Measurements from ENCODE around the gene DDX54. TPM values are rescaled to one million over a fixed set of nuclear protein-coding genes. Genes with fewer than 3 reads are reported as not detected.
A peak's percentile ranks its signal among the peaks of the same experiment; 100 is the strongest.

Gene DDX54, protein sequence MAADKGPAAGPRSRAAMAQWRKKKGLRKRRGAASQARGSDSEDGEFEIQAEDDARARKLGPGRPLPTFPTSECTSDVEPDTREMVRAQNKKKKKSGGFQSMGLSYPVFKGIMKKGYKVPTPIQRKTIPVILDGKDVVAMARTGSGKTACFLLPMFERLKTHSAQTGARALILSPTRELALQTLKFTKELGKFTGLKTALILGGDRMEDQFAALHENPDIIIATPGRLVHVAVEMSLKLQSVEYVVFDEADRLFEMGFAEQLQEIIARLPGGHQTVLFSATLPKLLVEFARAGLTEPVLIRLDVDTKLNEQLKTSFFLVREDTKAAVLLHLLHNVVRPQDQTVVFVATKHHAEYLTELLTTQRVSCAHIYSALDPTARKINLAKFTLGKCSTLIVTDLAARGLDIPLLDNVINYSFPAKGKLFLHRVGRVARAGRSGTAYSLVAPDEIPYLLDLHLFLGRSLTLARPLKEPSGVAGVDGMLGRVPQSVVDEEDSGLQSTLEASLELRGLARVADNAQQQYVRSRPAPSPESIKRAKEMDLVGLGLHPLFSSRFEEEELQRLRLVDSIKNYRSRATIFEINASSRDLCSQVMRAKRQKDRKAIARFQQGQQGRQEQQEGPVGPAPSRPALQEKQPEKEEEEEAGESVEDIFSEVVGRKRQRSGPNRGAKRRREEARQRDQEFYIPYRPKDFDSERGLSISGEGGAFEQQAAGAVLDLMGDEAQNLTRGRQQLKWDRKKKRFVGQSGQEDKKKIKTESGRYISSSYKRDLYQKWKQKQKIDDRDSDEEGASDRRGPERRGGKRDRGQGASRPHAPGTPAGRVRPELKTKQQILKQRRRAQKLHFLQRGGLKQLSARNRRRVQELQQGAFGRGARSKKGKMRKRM
- total RNA-seq: 65.2 TPM

DNA sequence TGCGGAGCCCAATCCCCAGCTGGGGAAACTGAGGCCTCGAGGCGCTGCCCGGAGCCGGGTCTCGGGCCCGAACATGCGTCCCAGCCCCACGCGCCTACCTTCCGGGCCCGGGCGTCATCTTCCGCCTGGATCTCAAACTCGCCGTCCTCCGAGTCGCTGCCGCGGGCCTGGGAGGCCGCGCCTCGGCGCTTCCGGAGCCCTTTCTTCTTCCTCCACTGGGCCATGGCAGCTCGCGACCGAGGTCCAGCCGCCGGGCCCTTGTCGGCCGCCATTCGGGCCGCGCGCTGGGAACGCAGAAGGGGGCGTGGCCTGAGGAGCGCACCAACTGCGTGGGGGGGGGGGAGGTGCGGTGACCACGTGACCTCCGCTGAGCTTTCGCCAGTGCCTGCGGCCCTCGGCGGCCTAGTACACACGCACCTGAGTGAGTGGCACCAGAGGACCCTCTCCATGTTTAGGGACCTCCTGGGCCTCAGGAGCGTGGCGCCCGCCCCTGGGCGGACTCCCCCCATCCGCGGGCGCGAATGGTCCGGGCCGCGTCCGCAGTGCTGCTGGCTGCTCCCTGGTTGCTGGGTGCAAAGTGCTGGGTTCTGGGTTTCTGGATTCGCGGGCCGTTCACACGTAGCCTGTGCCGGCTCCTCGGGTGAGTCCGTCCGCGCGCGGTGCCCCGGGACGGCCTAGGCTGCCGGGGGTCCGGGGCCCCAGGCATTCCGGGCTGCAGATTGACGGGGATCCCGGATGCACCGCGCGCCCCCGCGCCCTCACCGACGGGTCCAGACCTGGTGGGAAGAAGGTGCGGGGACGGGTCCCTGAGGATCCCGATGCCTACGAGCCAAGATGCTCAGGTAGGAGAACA lies at the start of gene DDX54, which contains the start of gene RITA1:
TSS of gene DDX54 (minus strand) at position 299 of the 853 bp plus-strand sequence. CDS start at position 272, 27 bp downstream.
TSS of gene RITA1 (plus strand) at position 542 of the 853 bp plus-strand sequence. CDS start 1,026 bp downstream, outside the sequence.
- DNase-seq (ENCODE audit: low spot score): peak; percentile 87

DNA sequence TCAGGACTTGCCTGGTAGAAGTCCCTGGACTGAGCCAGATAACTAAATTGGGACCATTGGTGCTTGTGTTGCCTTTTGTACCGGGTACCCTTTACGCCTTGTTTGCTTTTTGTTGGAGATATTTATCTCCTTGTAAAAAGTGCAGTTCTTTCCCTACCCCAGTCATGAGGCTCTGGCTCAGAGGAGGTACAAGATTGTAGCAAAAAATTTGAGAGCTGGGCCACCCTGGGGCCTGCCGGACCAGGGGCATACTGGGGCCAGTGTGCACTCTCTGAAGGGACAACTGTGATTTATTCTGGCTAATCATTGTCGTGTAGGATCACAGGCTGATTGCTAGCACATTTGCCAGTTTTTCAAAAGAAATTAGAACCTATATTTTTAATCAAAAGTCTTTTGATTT lies 49.2 kb upstream of the DDX54 start:
- DNase-seq (ENCODE audit: low spot score): no peak

DNA sequence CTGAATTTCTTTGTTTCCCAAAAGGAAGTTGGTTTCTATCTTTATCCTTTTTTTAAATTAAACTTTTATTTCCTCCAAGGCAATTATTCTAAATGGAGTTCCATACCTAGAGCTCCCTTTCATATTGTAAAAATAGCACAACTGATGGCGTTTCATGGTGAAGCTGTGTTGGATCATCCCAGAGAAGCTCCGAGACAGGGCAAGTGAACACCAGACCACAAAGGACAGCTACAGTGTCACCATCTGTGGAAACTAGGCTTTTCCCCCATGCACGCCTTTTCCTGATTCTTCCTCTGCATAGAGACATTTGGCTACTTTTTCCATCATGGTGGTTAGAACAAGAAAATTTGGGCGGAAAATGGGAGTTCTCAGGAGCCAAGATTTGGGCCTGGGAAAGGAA lies 48.7 kb upstream of the DDX54 start:
- no peak for DNase-seq (ENCODE audit: low spot score)

DNA sequence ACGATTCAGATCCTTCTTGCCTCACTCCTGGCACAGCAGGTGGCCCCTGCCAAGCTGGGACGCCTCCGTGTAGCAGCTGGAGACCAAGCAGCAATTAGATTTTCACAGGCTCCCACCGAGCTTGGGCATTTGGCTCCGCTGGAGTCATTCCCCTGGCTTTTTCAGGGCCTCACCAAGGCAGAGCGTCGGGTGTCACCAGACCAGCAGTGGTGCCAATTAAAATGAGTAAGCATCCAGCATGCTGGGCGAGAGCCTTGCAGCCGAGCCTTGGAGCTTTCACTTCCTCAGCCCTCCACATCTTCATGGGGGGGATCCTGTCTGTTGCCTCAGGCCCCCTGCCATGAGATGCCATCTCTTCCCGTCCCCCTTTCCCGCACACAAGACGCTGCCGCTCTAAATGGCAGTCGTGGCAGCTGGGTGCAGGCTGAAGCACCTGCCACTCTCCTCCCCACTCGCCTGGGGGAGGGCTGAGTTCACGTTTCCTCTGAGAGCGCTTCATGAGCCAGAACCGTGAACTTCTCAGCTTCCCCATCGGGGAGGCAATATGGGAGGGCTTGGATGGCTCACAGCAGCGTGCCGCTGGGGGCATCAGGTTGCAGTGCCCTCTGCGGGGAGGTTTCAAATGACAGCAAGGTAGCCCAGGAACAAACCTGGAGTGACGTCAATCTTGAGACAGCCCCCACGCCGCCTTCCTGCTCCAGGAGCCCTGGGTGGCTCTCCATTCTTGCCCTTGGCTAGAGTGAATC lies 47.7 kb upstream of the DDX54 start:
- no peak for DNase-seq (ENCODE audit: low spot score)

DNA sequence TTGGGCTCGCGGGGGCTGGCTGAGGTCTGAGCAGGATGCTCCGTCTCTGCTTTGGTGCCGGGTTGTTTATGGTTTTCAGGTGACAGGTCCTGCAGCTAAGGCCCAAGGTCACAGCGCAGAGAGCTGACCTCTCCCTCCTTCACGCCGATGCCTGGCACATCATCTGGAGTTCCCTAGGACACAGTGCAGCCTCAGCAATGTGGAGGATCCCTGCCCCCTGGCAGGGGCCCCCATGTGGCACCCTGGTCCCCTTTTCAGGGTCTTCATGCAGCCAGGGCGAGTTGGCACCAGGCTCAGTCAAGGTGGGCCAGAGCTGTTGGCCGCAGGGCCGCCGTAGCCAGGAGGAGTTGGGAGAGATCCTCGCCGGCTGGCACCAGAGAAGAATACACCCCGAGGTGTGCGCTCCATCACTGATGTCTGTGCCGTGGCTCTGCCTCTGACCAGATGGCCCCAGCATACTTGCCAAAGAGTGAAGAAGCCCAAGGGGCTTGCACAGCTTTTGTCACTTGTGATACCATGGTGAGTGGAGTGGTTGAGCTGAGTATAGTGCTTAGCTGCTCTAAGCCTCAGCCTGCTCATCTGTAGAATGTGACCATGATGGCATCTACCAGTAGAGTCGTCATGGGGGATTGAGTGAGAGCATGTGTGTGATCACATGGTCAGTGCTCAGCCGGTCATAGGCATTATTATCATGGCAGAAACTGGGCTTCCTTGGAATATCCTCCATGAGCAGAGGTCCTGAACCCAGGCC lies 47.0 kb upstream of the DDX54 start:
- no peak for DNase-seq (ENCODE audit: low spot score)

DNA sequence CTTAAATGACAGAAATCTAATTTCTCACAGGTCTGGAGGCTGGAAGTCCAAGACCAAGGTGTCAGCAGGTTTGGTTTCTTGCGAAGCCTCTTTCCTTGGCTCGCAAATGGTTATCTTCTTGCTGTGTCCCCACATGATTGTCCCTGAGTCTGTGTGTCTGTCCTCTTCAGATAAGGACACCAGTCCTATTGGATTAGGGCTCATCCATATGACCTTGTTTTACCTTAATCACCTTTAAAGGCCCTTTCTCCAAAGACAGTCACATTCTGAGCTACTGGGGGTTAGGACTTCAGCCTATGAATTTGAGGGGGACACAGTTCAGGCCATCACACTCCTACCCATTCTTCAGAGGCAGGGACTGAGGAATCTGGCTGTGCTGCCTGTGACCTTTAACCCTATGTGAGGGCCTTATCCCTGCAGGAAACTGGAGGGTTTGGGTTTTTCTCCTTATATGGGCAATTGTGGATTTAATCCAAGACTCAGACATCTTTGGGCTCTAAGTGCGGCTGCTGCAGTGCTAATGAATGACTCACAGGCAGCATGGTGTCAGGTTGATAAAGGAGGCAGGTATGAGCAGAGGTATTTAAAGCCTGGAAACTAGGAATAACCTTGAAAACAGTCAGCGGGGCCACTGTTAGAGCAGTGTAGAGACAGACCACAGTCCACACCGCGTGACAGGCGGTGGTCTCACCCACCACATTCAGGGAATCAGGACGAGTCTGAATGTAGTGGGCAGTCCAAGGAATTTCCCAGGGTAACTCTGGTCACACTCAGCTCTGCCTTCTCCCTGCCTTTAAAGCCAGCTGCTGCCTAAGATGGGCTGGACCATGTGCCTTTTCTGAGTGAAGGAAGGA lies 46.2 kb upstream of the DDX54 start:
- no peak for DNase-seq (ENCODE audit: low spot score)

DNA sequence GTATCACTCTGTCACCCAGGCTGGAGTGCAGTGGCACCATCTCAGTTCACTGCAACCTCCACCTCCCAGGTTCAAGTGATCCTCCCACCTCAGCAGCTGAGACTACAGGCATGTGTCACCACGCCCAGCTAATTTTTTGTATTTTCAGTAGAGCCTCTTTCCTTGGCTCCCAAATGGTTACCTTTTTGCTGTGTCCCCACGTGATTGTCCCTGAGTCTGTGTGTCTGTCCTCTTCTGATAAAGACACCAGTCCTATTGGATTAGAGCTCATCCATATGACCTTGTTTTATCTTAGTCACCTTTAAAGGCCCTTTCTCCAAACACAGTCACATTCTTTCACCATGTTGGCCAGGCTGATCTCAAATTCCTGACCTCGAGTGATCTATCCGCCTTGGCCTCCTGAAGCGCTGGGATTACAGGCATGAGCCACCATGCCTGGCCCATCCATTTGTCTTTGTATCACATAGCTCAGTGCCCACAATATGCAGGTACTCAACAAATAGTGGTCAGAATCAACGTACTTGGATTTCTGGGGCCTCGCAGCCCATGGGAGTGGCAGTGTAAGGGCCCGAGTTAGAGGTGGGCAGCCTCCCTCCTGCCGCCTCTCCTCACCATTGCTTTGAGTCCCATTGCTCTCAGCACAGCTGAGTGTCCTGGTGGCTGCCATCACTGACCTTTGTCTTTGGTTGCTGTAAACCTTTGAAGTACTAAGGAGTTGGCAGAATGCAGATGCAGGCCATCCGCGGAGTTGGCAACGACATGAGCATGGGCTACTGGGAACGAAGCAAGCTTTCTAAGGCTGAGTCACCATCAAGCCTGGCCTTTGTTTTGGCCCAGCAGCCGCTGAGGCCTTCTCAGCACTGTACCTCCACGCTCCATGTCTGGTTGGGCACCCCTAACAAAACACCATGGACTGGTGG lies 45.3 kb upstream of the DDX54 start:
- no peak for DNase-seq (ENCODE audit: low spot score)

DNA sequence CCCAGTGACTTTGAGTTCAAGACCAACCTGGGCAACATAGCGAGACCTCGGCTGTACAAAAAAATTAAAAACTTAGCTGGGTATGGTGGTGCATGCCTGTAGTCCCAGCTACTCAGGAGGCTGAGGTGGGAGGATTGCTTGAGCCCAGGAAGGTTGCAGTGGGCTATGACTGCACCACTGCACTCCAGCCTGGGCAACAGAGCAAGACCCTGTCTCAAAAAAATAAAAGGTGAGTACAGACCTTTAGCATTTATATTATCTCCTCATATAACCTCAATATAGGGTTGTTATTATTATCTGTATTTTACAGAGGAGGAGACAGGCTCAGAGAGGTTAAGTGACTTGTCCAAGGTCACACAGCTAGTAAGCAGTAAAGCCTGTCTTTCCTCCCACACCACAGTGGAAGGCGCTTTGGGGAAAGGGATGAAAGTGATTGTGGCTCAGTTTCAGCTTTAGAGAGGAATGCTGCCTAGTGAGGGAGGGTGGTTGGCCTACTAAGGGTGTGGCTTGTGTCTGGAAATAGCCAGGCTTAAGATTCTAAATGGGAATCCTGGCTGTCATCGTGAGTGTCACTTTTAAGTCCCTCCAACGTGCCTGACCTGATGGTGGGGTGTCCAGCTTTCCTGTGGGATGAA lies 43.2 kb upstream of the DDX54 start:
- DNase-seq (ENCODE audit: low spot score): no peak

DNA sequence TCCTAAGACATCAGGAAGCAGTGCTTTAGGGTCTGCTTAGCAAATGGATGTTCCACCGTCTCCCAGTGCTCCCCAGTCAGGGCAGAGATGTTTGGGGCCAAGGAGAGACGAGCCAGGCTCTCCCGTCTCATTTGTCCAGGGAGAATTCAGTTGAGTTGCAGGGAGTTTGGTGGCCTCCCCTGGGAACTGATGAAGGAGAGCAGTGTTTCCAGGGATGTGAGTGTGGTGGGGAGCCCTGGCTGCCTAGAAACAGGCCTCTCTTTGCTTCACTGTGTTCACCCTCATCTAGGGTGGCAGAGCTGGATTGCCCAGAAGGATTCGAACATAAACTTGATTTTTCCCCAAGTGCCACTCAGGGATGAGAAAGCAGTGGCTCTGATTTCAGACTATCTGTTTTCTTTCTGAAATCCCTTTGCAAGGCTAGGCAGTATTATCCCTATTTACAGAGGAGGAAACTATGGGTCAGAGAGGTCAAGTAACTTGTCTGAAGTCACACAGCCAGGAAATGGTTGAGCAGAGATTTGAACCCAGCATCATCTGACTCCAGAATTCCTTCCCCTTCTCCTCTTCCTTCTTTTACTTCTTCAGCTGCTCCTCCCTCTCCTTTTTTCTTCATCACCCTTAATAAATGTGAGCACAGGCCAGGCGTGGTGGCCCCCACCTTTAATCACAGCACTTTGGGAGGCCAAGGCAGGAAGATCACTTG lies 42.6 kb upstream of the DDX54 start:
- no peak for DNase-seq (ENCODE audit: low spot score)

DNA sequence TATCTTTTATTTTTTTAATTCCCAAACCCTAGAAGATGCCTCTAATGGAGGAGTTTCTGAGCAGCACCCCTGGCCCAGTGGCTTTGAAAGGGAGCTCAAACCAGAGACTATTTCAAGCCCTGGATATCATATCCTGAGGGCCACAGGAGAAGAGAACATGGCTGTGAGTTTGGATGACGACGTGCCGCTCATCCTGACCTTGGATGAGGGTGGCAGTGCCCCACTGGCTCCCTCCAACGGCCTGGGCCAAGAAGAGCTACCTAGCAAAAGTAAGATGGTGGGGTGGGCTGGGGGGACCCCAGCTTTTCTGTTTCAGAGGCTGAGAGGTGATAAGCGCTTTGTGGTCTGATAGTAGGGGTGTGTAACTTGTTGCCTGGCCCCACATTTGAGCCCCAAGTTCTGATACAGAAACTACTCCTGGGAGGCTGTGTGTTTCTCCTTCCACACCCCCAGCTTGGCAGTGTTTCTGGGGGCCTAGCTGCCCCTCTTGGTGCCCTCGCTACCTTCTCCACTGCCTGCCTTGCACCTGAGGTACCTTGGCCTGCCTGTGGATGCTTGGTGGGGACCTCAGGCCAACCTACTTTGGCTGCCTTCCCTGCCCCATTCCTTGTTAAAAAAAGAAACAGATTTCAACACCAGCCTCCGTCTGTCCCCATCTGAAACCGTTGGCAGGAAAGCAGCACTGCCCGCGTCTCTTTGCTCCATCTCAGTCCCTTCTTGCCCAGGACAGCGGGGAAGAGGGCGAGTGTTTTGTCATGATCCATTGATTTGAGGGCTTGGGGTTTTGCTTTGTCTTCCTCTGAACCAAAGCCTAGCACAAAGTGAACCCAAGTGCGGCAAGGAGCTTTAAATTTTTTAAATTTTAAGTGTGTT lies 41.7 kb upstream of the DDX54 start:
- DNase-seq (ENCODE audit: low spot score): no peak

DNA sequence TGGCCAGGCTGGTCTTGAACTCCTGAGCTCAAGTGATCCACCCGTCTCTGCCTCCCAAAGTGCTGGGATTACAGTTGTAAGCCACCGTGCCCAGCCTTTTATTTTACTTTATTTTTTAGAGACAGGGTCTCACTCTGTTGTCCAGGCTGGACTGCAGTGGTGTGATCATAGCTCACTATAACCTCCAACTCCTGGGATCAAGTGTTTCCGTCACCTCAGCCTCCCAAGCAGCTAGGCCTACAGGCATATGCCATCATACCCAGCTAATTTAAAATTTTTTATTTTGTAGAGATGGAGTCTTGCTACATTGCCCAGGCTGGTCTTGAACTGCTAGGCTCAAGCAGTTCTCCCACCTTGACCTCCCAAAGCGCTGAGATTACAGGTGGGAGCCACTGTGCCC lies 39.7 kb upstream of the DDX54 start:
- DNase-seq (ENCODE audit: low spot score): no peak

DNA sequence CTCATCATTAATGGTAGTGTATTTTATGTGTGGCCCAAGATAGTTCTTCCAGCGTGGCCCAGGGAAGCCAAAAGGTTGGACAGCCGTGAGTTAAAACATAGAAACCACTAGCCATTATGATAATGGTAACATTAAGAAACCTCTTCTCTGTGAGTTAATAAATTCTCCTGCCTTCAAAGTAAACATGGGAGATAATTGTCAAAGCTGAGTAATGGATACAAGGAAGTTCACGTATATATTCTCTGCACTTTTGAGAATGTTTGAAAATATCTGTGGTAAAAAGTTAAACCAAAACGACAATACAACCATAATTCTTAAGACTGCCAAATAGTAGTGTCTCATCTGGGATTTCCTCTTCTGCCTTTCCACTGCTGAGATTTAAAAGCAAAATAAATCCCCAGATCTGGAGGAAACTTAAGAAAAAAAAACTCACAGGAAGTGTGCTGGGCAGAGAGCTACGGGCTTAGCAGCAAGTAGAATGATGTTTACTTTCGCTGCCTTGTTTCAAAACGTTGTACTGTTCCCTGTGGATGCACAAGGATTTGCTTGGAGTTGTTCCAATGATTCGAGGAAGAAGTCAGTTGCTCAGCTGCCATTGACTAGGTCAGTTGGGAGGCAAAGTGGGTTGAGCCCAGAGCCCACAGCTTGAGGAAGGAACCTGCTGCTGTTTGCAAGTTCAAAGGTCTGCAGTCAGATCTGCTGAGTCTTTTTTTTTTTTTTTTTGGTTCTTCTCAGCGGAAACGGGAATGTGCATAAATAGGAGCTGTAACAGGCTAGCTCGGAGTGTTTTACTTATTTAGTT lies 37.7 kb upstream of the DDX54 start:
- DNase-seq (ENCODE audit: low spot score): peak; percentile 79

DNA sequence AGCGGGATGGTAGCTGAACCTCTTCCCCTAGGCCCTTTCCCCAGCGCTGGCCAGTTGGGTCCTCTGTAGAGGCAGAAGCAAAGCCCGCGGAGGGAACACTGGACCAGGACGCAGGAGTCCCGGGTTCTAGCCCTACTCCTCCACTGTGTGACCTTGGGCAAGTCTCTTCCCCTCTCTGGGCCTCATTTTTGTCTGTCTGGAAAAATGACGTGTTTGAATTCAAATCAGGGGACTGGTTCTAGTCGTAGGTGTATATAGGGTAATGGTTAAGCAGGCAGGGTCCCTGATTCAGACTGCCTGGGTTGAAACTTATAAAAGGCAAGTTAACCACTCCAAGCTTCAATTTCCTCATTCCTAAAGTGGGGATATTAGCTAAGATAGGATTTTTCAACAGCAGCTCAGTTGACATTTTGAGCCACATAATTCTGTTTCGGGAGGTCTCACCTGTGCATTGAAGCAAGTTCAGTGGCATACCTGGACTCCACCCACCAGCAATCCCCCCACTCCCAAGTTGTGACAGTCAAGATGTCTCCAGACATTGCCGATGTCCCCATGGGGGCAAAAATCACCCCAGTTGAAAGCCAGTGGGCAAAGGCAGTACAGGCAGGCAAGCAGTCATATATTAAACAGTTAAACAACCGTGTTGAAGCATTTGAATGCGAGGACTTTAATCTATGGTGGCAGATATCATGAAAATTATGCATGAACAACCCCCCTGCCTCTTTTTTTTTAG lies 36.9 kb upstream of the DDX54 start:
- DNase-seq (ENCODE audit: low spot score): no peak

DNA sequence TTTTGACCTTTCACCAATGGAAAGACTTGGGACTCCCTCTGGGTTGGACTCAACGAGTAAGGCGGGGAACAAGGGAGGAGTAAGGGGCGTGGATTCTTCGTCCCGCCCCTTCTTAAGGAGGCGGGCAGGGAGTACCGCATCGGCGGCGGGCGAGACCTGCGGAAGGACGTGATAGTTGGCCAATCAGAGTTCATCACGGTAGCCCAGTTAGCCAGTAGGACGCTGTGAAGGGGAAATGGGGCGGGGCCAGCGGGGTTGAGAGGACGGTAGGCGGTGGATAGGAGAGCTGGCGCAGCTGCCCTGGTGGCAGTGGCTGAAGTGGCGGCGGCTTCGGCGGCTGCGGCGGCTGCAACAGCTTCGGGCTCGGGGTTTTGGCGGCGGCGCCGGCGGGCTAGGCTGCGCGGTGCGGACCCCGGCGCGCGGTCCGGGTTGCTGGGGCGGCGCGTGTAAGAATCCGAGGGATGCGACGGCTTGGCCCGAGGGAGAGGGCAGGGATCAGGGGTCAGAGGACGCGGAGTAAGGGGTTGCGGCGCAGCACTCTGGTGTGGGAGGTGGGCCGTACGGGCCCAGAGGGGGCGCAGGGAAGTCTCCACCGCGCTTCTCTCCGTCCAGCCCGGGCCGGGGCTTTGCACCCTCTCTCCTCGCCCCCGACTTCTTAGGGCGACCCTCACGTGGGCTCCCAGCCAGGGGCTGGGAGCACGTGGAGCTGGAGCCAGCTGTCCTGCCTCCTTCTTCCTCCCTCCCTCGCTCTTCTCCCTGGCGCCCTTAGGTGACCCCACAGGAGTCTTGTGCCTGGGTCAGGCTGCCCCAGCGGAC lies 36.1 kb upstream of the DDX54 start, which contains the start of gene TPCN1:
TSS of gene TPCN1 (plus strand) at position 284 of the 816 bp plus-strand sequence. CDS start 5,389 bp downstream, outside the sequence.
- peak; percentile 100 for DNase-seq (ENCODE audit: low spot score)
